Testis (tissue), 2 donors: ENCODE results near the gene CPB1.

Source experiments
- POLR2A ChIP-seq: fragments of 450-650 bp; IDR thresholded peaks from one replicate; pipeline ENCODE4 v1.6.1; 2017; ENCODE audit warnings: antibody characterized with exemption, mild to moderate bottlenecking, moderate library complexity
- TF ChIP-seq, protein P1 (sequence below), 3 experiments: fragments of 450-650 bp in 2 of 3; fragments of 200-600 bp in 1 of 3; sonication (generic) in 1 of 3; IDR thresholded peaks; one replicate each; pipeline ENCODE4 v1.5.1; 2016 to 2019; ENCODE audit warnings: antibody characterized with exemption in 3 of 3, mild to moderate bottlenecking in 2 of 3, moderate library complexity in 1 of 3

DNA sequence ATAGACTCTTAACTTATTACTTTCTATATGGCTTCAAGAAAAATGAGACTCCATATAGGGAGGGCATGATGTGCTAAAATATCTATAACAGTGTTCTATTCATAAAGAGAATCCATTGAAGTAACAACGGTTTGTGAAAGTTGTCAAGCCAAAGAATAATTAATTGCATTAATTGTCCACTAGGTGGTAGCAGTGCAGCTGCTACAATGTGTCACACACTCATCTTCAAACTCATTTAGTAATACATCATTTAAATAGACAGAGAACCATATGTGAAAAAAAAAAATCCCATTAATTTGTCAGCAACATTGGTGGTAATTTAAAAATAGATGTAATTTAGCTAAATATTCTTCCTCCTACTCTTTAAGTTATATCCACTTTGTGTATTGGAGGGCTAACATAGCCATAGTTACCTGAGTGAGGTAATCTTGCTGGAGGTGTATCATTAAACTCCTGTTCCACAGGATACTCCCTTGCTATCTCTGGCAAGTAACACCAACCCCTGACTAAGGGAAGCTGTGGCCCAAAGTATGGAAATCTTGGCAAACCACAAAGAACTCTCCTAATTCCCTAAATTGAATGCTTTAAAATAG lies 33.8 kb downstream of the CPB1 start:
- TF ChIP-seq, protein P1, sequence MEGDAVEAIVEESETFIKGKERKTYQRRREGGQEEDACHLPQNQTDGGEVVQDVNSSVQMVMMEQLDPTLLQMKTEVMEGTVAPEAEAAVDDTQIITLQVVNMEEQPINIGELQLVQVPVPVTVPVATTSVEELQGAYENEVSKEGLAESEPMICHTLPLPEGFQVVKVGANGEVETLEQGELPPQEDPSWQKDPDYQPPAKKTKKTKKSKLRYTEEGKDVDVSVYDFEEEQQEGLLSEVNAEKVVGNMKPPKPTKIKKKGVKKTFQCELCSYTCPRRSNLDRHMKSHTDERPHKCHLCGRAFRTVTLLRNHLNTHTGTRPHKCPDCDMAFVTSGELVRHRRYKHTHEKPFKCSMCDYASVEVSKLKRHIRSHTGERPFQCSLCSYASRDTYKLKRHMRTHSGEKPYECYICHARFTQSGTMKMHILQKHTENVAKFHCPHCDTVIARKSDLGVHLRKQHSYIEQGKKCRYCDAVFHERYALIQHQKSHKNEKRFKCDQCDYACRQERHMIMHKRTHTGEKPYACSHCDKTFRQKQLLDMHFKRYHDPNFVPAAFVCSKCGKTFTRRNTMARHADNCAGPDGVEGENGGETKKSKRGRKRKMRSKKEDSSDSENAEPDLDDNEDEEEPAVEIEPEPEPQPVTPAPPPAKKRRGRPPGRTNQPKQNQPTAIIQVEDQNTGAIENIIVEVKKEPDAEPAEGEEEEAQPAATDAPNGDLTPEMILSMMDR (IDR thresholded peaks at IDR 0.05) = peak; percentile 60 to 91 (median 66)
- TF ChIP-seq POLR2A = no peak
